GM18498 (cell line): ENCODE measurements around the gene ANTXR2.
"Not testable (repeated sequence)": the region's sequence is repeated elsewhere in the genome, so short reads cannot be mapped to it uniquely, and the experiment has no call there.

Source experiments
- ATAC-seq: cut with Tn5 transposase; IDR thresholded peaks from one replicate; pipeline ENCODE4 v1.9.1; 2021; ENCODE audit warnings: mild to moderate bottlenecking, moderate library complexity; ENCODE audit not compliant: unreplicated experiment

ANTXR2 gene

DNA sequence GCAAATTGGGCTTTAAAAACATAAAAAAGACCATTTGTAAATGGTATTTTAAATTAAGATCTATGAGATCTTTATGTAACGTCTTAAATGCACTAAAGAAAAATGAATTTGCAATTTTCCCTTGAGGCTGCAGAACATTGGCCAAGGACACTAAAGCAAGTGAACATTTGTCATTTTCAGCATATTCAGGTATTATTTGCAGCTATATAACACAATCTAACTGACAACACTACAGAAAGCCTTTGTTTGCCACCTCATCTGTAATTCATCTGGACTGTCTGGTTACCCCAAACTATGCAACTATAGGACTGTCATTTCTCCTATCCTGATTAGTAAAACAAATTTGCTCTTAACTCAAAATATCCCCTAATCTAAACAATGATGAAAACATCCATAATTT lies 74.8 kb downstream of the ANTXR2 start:
- ATAC-seq, result no peak

DNA sequence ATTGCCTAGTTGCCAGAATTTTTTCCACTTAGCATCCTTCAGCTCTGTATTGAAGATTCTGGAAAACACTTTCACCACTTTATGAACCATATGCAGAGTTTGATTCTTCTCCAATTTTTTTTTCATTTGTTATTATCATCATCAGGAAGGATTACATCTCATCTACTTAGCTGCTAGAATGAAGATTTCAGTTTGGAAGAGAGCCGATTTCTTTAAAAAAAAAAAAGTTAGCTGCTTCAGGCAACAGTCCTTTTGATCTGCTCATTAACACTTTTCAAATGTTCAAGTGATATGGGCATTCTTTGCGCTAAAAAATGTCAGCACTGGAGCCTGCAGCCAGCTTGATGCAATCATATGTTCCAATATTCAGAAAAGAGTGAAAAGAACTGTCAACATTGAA lies 76.2 kb downstream of the ANTXR2 start:
- ATAC-seq, result no peak

DNA sequence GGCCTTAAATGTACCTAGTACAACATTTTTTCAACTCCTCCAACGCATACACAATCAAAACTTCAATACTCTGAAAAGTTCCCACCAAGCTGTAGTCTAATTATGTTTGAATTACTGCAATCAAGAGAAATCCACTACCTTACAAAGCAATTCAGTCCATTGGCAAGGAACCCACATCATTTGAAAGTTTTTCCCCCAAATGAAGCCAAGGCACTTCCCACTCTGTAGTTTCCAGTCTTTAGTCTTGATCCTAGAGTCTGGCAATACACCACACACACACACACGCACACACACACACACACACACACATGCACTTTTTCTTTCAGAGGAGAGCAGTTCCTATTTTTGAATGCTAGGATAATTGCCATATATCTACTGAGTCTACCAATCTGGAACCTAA lies 79.6 kb downstream of the ANTXR2 start:
- no peak for ATAC-seq

DNA sequence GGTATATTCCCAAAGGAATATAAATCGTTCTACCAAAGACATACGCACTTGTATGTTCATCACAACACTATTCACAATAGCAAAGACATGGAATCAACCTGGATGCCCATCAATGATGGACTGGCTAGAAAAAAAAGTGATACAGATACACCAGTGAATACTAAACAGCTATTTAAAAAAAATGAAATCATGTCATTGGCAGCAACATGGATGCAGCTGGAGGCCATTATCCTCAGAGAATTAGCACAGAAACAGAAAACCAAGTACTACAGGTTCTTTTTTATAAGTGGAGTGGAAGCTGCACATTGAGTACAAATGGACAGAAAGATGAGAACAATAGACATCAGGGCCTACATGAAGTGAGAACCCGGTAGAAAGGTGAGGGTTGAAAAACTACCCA lies 81.4 kb downstream of the ANTXR2 start:
- no peak for ATAC-seq

DNA sequence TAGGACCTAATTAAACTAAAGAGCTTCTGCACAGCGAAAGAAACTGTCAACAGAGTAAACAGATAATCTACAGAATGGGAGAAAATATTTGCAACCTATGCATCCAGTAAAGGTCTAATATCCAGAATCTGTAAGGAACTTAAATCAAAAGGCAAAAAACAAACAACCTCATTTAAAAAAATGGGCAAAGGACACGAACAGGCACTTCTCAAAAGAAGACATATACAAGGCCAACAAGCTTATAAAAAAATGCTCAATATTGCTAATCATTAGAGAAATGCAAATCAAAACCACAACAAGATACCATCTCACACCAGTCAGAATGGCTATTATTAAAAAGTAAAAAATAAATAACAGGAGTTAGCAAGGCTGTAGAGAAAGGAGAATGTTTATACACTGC lies 81.9 kb downstream of the ANTXR2 start:
- ATAC-seq, result not testable (repeated sequence)

DNA sequence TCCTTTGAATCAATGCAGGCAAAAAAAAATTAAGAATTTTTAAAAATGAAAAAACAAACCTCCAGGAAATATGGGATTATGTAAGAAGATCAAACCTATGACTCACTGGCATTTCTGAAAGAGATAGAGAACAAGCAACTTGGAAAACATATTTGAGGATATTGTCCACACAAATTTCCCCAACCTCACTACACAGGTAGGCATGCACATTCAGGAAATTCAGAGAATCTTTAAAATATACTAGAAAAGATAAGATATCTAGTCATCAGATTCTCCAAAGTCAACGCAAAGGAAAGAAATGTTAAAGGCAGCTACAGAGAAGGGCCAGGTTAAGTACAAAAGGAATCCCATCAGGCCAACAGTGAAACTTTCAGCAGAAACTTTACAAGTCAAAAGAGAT lies 85.6 kb downstream of the ANTXR2 start:
- ATAC-seq, result no peak

DNA sequence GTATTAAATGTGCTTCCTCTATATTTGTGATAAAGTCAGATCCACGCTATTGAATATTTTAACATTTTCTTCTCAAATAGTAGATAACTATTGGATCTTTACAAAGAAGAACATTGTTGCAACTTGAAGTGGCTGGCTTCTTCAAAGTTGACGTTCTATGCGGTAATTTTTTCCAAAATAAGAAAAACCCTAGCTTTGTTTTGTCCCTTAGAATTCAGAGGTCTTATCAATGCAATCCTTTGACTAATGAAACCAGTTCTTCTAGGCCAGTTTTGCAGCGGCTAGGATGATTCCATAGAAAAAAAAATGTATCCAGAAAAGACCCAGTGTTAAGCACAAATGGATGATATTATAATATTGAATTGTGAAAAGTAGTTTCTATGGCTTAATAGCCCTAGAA lies 89.6 kb downstream of the ANTXR2 start:
- ATAC-seq, result no peak

DNA sequence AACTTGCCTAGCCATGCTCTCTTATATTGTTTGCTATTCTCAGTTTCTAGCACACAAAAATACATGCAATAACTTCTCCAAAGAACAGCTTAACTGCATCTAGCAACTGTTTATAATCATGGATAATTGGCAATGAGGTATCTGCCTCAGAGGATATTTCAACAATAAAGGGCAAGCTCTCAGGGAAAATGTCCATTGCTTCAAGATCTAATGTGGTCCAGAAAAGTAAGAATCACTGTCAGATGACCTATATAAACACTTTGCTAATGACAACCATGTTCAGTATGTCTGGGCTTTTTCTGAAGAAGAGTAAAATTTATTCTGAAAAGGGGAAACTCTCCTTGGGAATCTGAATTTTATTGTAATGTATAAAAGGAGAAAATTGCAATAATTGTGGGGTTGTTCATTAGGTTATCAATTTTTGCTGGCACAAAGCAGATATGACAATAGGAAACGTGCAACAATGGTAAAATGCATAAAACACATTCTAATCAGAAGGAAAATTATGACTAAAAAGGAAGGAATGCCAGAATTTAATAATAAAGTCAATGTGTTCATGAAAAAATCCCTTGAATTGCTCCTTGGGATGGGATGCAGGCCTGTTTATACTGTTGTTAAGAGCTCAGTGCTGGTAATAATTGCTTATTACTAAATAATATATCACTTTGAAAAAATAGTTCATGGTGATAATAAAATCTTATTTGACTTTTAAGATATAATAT lies 90.3 kb downstream of the ANTXR2 start:
- no peak for ATAC-seq

DNA sequence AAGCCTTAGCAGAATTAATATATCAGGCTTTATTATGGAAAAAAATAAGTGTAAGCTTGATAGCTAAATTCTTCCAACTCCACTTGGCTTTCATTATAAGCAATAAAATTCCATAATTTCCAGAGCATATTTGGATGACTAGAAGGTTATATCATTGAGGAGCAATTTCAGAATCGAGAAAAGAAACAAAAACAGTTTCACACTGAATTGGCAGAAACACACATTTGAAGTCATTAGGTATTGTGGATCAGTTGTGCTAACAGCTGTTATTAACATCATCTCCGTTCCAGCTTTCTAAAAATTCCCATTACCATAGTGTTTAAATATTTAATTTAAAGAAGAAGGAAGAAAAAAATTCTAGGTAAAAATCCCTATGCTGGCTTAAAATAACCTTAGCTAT lies 92.6 kb downstream of the ANTXR2 start:
- ATAC-seq, result no peak

DNA sequence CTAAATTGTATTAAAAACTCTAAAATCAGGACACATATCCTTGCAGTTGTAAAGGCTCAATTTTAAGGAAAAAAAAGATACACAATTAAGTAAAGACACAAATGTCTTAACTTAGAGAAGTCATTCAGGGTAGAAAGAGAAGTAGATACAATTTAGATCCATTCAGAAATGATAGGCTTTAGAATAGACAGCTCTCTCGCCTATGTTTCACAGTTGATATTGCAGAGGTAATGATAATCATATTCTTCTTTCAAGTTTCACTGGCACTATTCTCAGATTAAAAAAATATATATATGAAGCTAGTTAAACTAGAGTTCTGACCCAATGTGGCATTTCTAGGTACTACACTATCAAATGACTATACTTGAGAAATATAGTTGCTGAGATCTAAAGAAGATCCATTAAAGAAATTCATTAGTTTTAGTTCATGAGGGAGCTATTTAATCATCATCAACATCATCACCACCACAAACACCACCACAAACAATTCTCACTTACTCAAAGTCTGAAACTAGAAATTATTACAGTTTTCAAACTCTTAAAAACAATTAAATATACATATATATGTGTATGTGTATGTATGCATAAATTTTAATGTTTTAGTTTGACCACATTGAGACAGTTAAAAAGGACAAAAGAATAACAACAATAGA lies 93.1 kb downstream of the ANTXR2 start:
- ATAC-seq, result peak; percentile 55

DNA sequence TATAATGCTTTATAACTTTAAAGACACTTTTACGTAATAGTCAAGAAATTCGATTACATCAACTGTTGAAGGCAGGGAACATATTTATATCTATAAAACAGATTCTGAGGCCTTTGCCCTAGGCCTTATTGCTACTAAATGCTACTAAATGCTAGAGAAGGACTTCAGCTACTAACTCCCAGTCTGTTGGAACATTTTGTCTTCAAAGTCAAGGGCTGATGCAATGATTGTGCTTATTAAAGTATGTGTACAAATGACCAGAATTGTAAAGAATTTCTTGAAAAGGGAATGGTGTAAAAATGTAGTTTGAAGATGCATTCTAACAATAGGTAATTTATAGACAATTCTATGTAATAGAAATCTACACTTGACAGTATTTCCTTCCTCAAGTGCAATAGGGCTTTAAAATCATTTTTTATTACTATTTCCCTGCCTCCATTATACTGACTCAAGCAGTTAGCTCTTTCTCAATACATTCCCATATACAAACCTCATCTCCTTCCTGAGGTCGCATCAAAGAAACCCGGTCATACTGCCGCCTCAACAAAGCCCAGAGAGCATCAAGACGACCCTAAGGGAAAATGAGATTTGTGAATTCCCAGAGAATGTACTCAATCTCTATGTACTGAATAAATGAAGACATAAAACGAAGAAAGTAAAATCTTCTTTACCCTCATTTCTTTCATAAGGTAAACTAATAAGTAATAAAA lies 95.7 kb downstream of the ANTXR2 start:
- ATAC-seq, result no peak

DNA sequence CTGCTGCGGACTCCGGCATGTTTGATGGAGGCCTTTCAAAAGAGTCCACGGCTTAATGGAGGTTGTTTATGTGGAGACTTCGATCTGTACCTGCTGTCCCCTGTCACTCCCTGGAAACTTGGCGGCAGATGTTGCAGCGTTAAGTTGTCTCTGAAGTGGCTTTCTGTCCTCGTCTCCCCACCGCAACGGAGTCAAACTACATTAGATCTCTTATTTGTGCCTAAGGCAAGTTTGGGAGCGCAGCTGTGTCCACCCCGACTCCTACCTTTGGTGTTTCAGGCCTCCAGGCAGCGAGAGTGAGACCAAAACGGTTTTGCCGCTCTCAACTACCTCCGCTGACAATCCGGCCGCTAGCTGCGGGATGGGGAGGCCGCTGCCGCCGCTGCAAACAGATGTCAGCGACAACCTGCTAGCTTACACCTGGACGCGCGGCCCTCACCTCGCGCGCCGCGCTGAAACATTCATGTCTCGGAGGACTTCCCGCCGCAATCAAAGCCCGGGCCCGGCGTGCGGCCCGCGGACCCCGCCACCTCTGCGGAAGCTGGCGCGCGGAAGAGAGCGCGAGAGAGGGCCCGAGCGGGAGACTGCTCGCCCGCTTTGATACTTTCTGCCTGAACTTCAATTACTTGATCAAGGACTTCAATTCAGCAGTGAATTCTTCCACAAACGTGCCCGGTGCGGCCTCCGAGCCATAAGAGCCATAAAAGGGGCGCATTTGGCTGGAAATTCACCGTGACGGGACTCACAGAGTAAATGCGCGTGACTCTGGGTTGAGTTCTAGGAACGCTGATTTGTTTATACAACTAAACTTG lies 108.4 kb downstream of the ANTXR2 start:
- ATAC-seq, result no peak

DNA sequence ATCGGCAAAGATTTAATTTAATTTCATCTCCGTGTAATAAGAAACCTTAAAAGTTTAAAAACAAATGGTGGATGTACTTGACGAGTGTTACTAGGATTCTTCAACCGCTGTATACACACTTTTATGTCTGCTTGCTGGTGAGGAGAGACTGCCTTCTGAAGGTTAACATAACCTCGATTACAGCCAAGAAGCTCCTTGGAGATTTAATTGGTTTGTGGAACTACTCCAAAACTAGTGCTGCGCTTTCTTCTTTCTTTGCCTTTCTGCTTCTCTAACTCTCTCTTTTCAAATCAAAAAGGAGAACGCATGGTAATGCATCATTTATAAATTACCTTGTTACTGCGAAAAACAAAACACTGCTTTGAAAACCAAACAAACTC lies 109.0 kb downstream of the ANTXR2 start:
- ATAC-seq, result no peak

DNA sequence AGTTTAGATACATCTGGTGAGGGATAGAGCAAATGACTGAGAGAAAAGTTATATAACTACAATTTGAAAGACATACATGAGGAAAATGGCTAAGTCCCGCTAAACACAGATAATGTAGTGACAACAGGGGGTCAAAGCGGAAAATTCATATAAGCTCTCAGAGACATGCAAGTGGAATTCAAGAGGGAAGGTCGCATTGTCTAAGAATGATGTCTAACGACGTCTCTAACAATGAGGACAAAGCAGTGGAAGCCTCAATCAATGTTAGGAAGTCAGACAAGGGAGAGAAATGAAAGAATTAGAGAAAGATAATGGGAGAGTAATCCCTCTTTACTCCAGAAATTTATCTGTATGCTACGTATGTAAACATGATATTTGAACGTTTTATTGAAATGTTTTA lies 113.4 kb downstream of the ANTXR2 start:
- no peak for ATAC-seq

DNA sequence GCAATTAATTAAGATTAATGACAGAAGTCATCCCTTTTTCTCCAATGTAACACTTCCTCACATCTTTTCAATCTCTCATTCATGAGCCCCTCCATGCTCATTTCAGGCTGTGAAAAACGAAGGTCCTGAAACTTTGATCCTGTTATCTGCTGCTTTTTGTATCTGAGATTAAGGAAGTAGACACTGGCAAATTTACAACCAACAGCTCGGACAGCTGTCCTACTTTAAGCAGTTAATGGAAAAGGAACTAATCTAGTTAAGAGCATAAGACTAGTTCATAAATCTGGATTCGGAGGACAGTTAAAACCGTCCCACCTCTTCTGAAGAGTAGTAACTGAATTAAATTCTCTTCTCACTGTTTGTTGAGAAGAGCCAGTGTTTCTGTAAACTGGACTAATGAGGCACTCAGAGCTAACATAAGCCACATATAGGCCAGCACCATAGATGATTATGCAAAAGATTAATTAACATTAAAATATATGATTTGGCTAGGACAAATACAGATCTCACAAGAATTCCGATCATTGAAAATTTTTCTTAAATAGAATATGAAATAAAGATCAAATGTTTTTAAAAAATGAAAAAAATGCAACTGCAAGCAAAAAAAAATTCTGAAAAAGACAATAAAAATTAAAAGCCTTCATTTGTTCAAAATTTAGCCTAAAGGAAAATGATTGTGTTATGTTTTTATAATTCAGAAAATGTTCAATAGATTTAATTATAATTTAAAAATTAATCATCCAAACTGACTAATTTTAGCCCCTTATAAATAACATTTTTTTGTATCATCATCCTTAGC lies 114.4 kb downstream of the ANTXR2 start:
- no peak for ATAC-seq

DNA sequence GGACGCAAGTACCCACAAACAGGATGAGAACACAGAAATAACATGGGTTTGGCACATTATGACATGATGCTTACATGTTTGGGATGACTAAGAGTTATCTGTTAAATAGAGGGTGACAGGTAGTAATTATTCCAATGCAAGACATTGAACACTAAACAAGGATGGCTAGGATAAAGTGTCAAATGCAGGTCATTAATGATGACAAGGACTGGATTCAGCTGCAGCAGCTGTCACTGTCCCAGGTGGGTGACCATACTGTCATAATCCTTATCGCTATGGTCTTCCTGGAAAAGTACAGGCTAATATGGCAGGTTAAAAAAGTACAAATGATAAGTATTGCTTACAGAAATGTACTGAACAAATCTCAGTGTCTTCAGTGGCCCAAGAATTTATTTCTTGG lies 123.9 kb downstream of the ANTXR2 start:
- no peak for ATAC-seq

DNA sequence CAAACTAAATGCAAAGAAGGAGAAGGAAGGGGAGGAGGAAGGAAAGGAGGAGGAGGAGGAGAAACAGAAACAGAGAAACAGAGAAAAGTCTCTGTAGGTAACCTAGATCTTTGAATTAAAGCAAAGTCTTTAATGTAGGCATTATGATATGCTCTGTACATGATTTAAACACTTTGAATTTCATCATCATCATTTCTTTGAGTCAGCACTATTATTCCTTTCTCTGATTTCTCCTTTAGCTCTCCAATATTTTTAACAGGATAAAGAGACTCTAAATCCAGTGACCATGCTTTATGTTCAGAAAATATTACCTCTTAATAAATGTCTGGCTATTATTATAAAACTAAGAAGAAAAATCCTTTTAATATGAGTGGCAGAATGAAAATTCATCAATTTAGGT lies 124.3 kb downstream of the ANTXR2 start:
- ATAC-seq, result no peak

DNA sequence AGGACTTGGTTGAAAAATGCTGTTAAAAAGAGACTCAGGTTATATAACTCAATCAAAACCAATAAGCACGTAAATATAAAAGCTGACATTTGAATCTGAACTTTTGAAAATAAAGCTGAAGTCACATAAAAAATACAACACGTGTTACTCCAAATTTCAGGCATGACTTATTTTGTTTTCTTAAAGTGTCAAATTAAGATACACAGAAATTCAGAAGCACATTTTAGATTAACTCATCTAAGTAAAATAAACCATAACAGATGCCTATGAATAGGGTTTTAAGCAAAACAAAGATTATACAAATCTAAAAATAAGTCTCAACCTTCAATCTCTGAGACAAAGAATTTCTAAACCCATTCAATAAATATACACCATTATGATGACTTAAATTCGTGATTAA lies 124.8 kb downstream of the ANTXR2 start:
- no peak for ATAC-seq

DNA sequence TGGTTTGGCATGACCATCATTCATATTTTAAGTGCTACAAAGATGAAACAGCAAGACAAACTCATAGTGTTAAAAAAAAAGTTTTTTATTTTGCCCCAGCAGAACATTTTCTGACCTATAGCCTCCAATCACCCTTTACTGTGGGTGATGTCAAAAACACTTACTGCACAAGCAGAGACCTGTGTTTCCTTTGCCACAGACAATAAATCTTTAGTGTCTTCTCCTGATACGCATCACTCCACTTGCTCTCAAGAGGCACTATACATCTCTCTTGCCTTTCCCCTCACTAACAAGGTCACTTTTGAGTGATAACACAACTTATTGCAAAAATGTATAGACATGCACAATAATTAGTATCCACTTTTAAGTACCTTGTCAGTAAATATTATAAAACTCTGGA lies 125.6 kb downstream of the ANTXR2 start:
- ATAC-seq, result no peak

DNA sequence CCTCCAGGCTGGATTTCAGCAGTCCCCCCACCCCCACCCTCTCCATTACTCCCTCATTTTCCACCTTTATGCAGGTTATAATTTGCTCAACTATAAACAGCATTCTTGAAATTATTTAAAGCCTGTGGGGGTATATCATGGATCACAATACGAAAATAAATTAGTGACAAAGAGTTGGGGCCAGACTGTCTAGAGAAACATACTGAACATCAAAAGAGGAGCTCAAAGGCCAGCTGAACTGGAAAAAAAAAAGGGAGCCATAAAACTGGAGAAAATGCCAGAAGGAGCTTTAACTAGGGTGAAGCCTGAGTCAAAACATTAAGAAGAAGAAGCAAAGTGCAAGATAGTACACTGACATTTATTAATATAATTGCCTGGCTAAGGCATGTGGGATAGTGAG lies 137.8 kb downstream of the ANTXR2 start:
- no peak for ATAC-seq

DNA sequence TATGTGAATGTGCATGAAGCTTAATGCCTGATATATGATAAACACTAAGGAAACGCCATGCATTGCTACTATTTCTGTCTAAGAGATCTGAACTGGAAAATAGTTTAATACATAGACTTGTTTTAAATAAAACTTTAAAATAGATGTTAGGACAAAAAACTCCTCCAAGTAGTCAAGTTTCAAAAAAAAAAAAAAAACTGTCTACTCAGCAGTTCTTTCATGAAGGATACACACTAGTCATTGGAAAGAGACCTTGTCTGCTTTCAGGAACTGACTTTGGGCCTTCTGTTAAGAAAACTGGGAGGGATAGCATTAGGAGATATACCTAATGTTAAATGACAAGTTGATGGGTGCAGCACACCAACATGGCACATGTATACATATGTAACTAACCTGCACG lies 138.4 kb downstream of the ANTXR2 start:
- ATAC-seq, result no peak
